HepG2 (cell line): ENCODE data around the gene IRGQ. TPM values are rescaled to one million over a fixed set of nuclear protein-coding genes. Genes with fewer than 3 reads are reported as not detected.

Experiments
- CBX5 ChIP-seq: sonication (generic); formaldehyde crosslinking; IDR thresholded peaks from 2 replicates; pipeline ENCODE4 v1.4.0; 2020; ENCODE audit warnings: missing genetic modification reagents, borderline replicate concordance
- HNF1A ChIP-seq, 2 experiments: sonication (generic) in 1 of 2; formaldehyde crosslinking in 1 of 2; IDR thresholded peaks; 2 replicates each; pipeline versions ENCODE4 v1.4.0 to v1.6.1; 2016 to 2020; ENCODE audit warnings: borderline replicate concordance in 1 of 2, low read depth in 1 of 2, mild to moderate bottlenecking in 1 of 2, missing genetic modification reagents in 1 of 2
- MTF2 ChIP-seq: sonication (generic); formaldehyde crosslinking; IDR thresholded peaks from 2 replicates; pipeline ENCODE4 v1.5.0; 2020; ENCODE audit warnings: missing genetic modification reagents, borderline replicate concordance
- PITX1 ChIP-seq: sonication (generic); formaldehyde crosslinking; IDR thresholded peaks from 2 replicates; pipeline ENCODE4 v1.5.1; 2020; ENCODE audit warnings: mild to moderate bottlenecking, missing genetic modification reagents
- ZNF280B ChIP-seq: sonication (generic); formaldehyde crosslinking; IDR thresholded peaks from 2 replicates; pipeline ENCODE4 v1.5.0; 2020; ENCODE audit warnings: missing genetic modification reagents, mild to moderate bottlenecking, borderline replicate concordance
- ZNF329 ChIP-seq: sonication (generic); formaldehyde crosslinking; IDR thresholded peaks from 2 replicates; pipeline ENCODE4 v1.9.0; 2021; ENCODE audit warnings: low read depth, mild to moderate bottlenecking, missing genetic modification reagents
- ZNF383 ChIP-seq: sonication (generic); formaldehyde crosslinking; IDR thresholded peaks from 2 replicates; pipeline ENCODE4 v1.4.0; 2020; ENCODE audit warnings: missing genetic modification reagents, mild to moderate bottlenecking, borderline replicate concordance
- ZNF569 ChIP-seq: sonication (generic); formaldehyde crosslinking; IDR thresholded peaks from 2 replicates; pipeline ENCODE4 v1.5.0; 2020; ENCODE audit warnings: mild to moderate bottlenecking, missing genetic modification reagents, moderate library complexity, borderline replicate concordance
- ZNF883 ChIP-seq: sonication (generic); formaldehyde crosslinking; IDR thresholded peaks from 2 replicates; pipeline ENCODE4 v1.5.1; 2020; ENCODE audit warnings: mild to moderate bottlenecking, missing genetic modification reagents; ENCODE audit errors: not compliant biosample characterization
- polyA plus RNA-seq, 8 experiments: library from polyadenylated mRNA; depleted of rRNA in 3 of 8; stranded (reverse) in 7 of 8; unstranded in 1 of 8; fragments of >200 nt; fragmentation: Illumina TruSeq in 4 of 8; extraction: Trizol in 4 of 8; gene quantifications; 2 replicates each; pipeline versions ENCODE4 v1.2.1 to v1.2.3, GENCODE V29; 2011 to 2016; ENCODE audit warnings: low read depth in 4 of 8, missing spikeins in 1 of 8, mixed read lengths in 1 of 8; ENCODE audit not compliant: insufficient read depth in 1 of 8
- total RNA-seq, 5 experiments: library from RNA; depleted of rRNA; stranded (reverse); fragments of >200 nt; fragmentation: Illumina TruSeq; extraction: Trizol; gene quantifications; 2 replicates each; pipeline ENCODE4 v1.2.3, GENCODE V29; 2016; ENCODE audit warnings: low read depth in 1 of 5
- TF ChIP-seq, protein P1 (sequence below): sonication (generic); formaldehyde crosslinking; IDR thresholded peaks from 2 replicates; pipeline ENCODE4 v1.5.1; 2020; ENCODE audit warnings: mild to moderate bottlenecking, missing genetic modification reagents, moderate library complexity
- TF ChIP-seq, protein P2 (sequence below): sonication (generic); formaldehyde crosslinking; IDR thresholded peaks from 2 replicates; pipeline ENCODE4 v1.5.0; 2020; ENCODE audit warnings: missing genetic modification reagents
- TF ChIP-seq, protein P3 (sequence below): sonication (generic); formaldehyde crosslinking; IDR thresholded peaks from 2 replicates; pipeline ENCODE4 v1.5.1; 2020; ENCODE audit warnings: missing genetic modification reagents, mild to moderate bottlenecking, borderline replicate concordance

Gene IRGQ
- total and polyA plus RNA-seq, 2 of the 13 experiments (the other 11 are each of a cell fraction or from before 2014, with no cell fraction given) = 11.6 to 12.4 TPM

GRCh38 chr19:43639519-43640423 is 43.8 kb upstream of the IRGQ start, which contains the start of gene CADM4 (continued):
- peak; percentile 49 for TF ChIP-seq ZNF883 (CRISPR knock-in tag)
- TF ChIP-seq ZNF383 (CRISPR knock-in tag) = no peak
- TF ChIP-seq PITX1 (CRISPR knock-in tag) = peak; percentile 51; the same call in 1 of the 2 replicates
- TF ChIP-seq ZNF280B (CRISPR knock-in tag) = peak; percentile 57; the same call in 1 of the 2 replicates
- no peak for TF ChIP-seq ZNF329 (CRISPR knock-in tag)
- no peak for TF ChIP-seq ZNF569 (CRISPR knock-in tag)
- no peak for TF ChIP-seq HNF1A (IDR thresholded peaks at IDR 0.05; ENCODE audit: low read depth)
- no peak for TF ChIP-seq HNF1A (CRISPR knock-in tag; IDR thresholded peaks at IDR 0.05; ENCODE audit: borderline replicate concordance)
- no peak for TF ChIP-seq MTF2 (CRISPR knock-in tag)
- TF ChIP-seq, protein P1, sequence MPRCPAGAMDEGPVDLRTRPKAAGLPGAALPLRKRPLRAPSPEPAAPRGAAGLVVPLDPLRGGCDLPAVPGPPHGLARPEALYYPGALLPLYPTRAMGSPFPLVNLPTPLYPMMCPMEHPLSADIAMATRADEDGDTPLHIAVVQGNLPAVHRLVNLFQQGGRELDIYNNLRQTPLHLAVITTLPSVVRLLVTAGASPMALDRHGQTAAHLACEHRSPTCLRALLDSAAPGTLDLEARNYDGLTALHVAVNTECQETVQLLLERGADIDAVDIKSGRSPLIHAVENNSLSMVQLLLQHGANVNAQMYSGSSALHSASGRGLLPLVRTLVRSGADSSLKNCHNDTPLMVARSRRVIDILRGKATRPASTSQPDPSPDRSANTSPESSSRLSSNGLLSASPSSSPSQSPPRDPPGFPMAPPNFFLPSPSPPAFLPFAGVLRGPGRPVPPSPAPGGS (CRISPR knock-in tag) = peak; percentile 65; the same call in 1 of the 2 replicates
- TF ChIP-seq, protein P2, sequence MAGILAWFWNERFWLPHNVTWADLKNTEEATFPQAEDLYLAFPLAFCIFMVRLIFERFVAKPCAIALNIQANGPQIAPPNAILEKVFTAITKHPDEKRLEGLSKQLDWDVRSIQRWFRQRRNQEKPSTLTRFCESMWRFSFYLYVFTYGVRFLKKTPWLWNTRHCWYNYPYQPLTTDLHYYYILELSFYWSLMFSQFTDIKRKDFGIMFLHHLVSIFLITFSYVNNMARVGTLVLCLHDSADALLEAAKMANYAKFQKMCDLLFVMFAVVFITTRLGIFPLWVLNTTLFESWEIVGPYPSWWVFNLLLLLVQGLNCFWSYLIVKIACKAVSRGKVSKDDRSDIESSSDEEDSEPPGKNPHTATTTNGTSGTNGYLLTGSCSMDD (CRISPR knock-in tag) = no peak
- no peak for TF ChIP-seq CBX5 (CRISPR knock-in tag)
- TF ChIP-seq, protein P3, sequence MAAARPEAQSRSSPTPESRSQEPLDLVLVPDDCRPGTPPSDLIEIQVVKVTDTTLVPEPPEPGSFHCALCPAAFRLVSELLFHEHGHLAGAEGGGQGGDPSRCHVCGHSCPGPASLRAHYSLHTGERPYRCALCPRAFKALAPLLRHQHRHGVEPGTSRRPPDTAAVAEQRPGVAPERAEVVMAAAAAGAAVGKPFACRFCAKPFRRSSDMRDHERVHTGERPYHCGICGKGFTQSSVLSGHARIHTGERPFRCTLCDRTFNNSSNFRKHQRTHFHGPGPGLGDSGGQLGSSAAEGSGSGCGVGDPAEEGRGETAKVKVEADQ (CRISPR knock-in tag) = 0 out of 2 replicates have a peak, but pooled peaks have one; percentile 36
